ENCODE data around the gene PEX1. TPM values are rescaled to one million over a fixed set of nuclear protein-coding genes. Genes with fewer than 3 reads are reported as not detected.

Gene PEX1
- total and polyA plus RNA-seq, 9 of the 15 experiments (the other 6 are each of a cell fraction or from before 2014, with no cell fraction given) = 9.4 to 32.2 (median 19.9) TPM

DNA sequence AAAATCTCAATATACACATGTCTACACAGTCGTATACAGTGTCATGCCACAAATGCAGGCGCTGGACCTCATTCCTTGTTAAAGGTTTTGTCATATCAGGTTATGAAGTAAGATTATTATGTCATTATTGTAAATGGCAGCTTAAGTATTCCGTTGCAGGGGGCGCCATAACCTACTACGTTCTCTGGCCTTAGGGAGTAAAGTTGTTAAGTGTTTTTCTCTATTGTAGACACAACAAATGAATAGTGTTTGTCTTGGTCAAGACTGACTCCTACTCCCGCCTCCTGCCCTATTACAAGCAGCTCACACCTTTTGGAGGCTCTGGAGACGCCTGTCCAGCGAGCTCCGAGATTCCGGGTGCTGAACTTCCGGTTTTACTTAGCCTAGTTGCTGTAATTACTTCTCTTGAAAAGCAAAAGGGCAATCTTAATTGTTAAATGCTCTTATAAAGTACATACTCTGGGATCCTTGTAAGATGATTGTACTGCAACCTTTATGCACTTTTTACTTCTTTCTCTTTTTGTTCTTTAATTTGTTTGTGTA is 80.0 kb downstream of the PEX1 start (continued):
- TF ChIP-seq NONO (IDR thresholded peaks at IDR 0.05; ENCODE audit: low read depth in 2 of 2, low read length in 1 of 2) = no peak
- no peak; the same call in 1 of the 2 replicates for TF ChIP-seq GTF2F1 (IDR thresholded peaks at IDR 0.05; ENCODE audit: low read depth, low read length)
- TF ChIP-seq, protein P1, sequence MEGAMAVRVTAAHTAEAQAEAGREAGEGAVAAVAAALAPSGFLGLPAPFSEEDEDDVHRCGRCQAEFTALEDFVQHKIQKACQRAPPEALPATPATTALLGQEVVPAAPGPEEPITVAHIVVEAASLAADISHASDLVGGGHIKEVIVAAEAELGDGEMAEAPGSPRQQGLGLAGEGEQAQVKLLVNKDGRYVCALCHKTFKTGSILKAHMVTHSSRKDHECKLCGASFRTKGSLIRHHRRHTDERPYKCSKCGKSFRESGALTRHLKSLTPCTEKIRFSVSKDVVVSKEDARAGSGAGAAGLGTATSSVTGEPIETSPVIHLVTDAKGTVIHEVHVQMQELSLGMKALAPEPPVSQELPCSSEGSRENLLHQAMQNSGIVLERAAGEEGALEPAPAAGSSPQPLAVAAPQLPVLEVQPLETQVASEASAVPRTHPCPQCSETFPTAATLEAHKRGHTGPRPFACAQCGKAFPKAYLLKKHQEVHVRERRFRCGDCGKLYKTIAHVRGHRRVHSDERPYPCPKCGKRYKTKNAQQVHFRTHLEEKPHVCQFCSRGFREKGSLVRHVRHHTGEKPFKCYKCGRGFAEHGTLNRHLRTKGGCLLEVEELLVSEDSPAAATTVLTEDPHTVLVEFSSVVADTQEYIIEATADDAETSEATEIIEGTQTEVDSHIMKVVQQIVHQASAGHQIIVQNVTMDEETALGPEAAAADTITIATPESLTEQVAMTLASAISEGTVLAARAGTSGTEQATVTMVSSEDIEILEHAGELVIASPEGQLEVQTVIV (CRISPR knock-in tag; IDR thresholded peaks at IDR 0.05; ENCODE audit: borderline replicate concordance) = no peak
- TF ChIP-seq BRCA1 (IDR thresholded peaks at IDR 0.05) = no peak
- no peak for TF ChIP-seq BRCA1 (CRISPR knock-in tag; IDR thresholded peaks at IDR 0.05)
- TF ChIP-seq STAG1 (CRISPR knock-in tag; IDR thresholded peaks at IDR 0.05; ENCODE audit: borderline replicate concordance) = no peak
- no peak for TF ChIP-seq ZNF224 (CRISPR knock-in tag; IDR thresholded peaks at IDR 0.05)
- no peak for TF ChIP-seq ZNF384 (IDR thresholded peaks at IDR 0.05; ENCODE audit: low read depth, low read length)
- no peak for TF ChIP-seq MAZ (CRISPR knock-in tag; conservative IDR thresholded peaks at IDR 0.05 in 1 of 2, IDR thresholded peaks at IDR 0.05 in 1 of 2)
- TF ChIP-seq TFAM (CRISPR knock-in tag; conservative IDR thresholded peaks at IDR 0.05) = no peak
- TF ChIP-seq MECOM (CRISPR knock-in tag; IDR thresholded peaks at IDR 0.05) = no peak
- no peak for TF ChIP-seq IRF9 (tag; IDR thresholded peaks at IDR 0.05)
- TF ChIP-seq ZNF24 (IDR thresholded peaks at IDR 0.05) = no peak
- TF ChIP-seq MYBL2 (IDR thresholded peaks at IDR 0.05; ENCODE audit: low read depth) = no peak
- TF ChIP-seq MYBL2 (CRISPR knock-in tag; IDR thresholded peaks at IDR 0.05; ENCODE audit: borderline replicate concordance) = no peak
- TF ChIP-seq ILF3 (IDR thresholded peaks at IDR 0.05; ENCODE audit: borderline replicate concordance) = 0 out of 2 replicates have a peak, but pooled peaks have one; percentile 24
- TF ChIP-seq ZNF165 (CRISPR knock-in tag; IDR thresholded peaks at IDR 0.05; ENCODE audit: borderline replicate concordance) = no peak
- no peak for TF ChIP-seq XRCC5 (IDR thresholded peaks at IDR 0.05; ENCODE audit: low read depth, low read length)
- TF ChIP-seq BMI1 (IDR thresholded peaks at IDR 0.05; ENCODE audit: low read length) = no peak
- TF ChIP-seq, protein P2, sequence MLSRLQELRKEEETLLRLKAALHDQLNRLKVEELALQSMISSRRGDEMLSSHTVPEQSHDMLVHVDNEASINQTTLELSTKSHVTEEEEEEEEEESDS (CRISPR knock-in tag; IDR thresholded peaks at IDR 0.05) = no peak
- TF ChIP-seq FOXA1 (IDR thresholded peaks at IDR 0.05; ENCODE audit: borderline replicate concordance) = no peak
- TF ChIP-seq, protein P3, sequence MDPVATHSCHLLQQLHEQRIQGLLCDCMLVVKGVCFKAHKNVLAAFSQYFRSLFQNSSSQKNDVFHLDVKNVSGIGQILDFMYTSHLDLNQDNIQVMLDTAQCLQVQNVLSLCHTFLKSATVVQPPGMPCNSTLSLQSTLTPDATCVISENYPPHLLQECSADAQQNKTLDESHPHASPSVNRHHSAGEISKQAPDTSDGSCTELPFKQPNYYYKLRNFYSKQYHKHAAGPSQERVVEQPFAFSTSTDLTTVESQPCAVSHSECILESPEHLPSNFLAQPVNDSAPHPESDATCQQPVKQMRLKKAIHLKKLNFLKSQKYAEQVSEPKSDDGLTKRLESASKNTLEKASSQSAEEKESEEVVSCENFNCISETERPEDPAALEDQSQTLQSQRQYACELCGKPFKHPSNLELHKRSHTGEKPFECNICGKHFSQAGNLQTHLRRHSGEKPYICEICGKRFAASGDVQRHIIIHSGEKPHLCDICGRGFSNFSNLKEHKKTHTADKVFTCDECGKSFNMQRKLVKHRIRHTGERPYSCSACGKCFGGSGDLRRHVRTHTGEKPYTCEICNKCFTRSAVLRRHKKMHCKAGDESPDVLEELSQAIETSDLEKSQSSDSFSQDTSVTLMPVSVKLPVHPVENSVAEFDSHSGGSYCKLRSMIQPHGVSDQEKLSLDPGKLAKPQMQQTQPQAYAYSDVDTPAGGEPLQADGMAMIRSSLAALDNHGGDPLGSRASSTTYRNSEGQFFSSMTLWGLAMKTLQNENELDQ (CRISPR knock-in tag; IDR thresholded peaks at IDR 0.05; ENCODE audit: borderline replicate concordance) = no peak
- TF ChIP-seq MCM2 (IDR thresholded peaks at IDR 0.05; ENCODE audit: low read depth) = no peak

Measured in K562 (cell line).